ENCODE measurements around the gene LBP. TPM values are rescaled to one million over a fixed set of nuclear protein-coding genes. Genes with fewer than 3 reads are reported as not detected.

The LBP gene
- total and polyA plus RNA-seq, 2 donors (not counting 1 experiment from before 2014, with no cell fraction given), result not detected

GRCh38 chr20:38386851-38387250 lies 40.6 kb downstream of the LBP start:
- no peak overlapping the region for H3K27ac ChIP-seq (ENCODE audit: low read length in 2 of 2)
- DNase-seq (no peak), ATAC-seq (ENCODE audit: low read depth) (no peak)
- H3K9ac ChIP-seq (ENCODE audit: low read length), result no peak overlapping the region
- ChIA-PET CTCF (no interaction called here), POLR2A (no interaction called here)
- no peak overlapping the region for H2AFZ ChIP-seq (ENCODE audit: insufficient read depth, low read depth, low read length, poor library complexity, severe bottlenecking)
- no peaks in the 10 kb centered on the region for H4K20me1 ChIP-seq (ENCODE audit: control insufficient read depth, insufficient read depth, low read length, poor library complexity, severe bottlenecking)
- no peaks in the 10 kb centered on the region for H3K9me3 Mint-ChIP-seq (ENCODE audit: insufficient read depth)
- H3K9me3 ChIP-seq (ENCODE audit: control extremely low read depth in 1 of 3, control insufficient read depth in 2 of 3, insufficient read depth in 1 of 3, low read length in 2 of 3), result peaks cover 1 to 7% (median 6%) of the 10 kb centered on the region in 3 donors
- H3K27me3 Mint-ChIP-seq, result peaks cover 16% of the 10 kb centered on the region
- no peak overlapping the region for H3K4me3 Mint-ChIP-seq
- intact Hi-C loops (cut with micrococcal nuclease), result no loop called here
- H3K4me1 Mint-ChIP-seq, result no peaks in the 10 kb centered on the region
- H3K4me3 ChIP-seq (ENCODE audit: control extremely low read depth in 1 of 5, extremely low read depth in 1 of 5, insufficient read depth in 1 of 5, low read depth in 2 of 5, low read length in 4 of 5), result no peak overlapping the region
- H3K79me2 ChIP-seq (ENCODE audit: control insufficient read depth, insufficient read depth, low read length), result no peaks in the 10 kb centered on the region
- H3K27ac Mint-ChIP-seq, result no peak overlapping the region
- H3K4me2 ChIP-seq (replicated peaks; ENCODE audit: low read depth, low read length, poor library complexity, severe bottlenecking), result no peak overlapping the region
- H3K4me1 ChIP-seq (ENCODE audit: control insufficient read depth in 2 of 2, insufficient read depth in 2 of 2, low read length in 2 of 2), result no peaks in the 10 kb centered on the region
- no peaks in the 10 kb centered on the region for H3K36me3 ChIP-seq (replicated peaks in 1 of 2; ENCODE audit: control extremely low read depth in 1 of 2, control insufficient read depth in 1 of 2, extremely low read depth in 1 of 2, insufficient read depth in 2 of 2, low read length in 1 of 2)
- TF ChIP-seq CTCF (IDR thresholded peaks at IDR 0.05) (no peak), EZH2 (IDR thresholded peaks at IDR 0.05; ENCODE audit: borderline replicate concordance, insufficient read depth, low read depth, low read length, poor library complexity, severe bottlenecking) (no peak)
- H3K27me3 ChIP-seq (replicated peaks in 1 of 4; ENCODE audit: control extremely low read depth in 1 of 4, control insufficient read depth in 3 of 4, insufficient read depth in 4 of 4, low read length in 3 of 4), result peaks cover 0 to 12% (median 2%) of the 10 kb centered on the region in 4 experiments
- 71% methylated on average over 2 of the region's 2 CpGs for whole genome bisulfite sequencing (ENCODE audit: insufficient coverage)

- DNase-seq (no peak), ATAC-seq (ENCODE audit: low read depth) (no peak)
- Histone ChIP-seq H3K36me3 (replicated peaks in 1 of 2; ENCODE audit: control extremely low read depth in 1 of 2, control insufficient read depth in 1 of 2, extremely low read depth in 1 of 2, insufficient read depth in 2 of 2, low read length in 1 of 2) (no peaks in the 10 kb centered on the region), H3K27ac (ENCODE audit: low read length in 2 of 2) (no peak overlapping the region), H3K9ac (ENCODE audit: low read length) (no peak overlapping the region), H3K4me3 (ENCODE audit: control extremely low read depth in 1 of 5, extremely low read depth in 1 of 5, insufficient read depth in 1 of 5, low read depth in 2 of 5, low read length in 4 of 5) (no peak overlapping the region), H2AFZ (ENCODE audit: insufficient read depth, low read depth, low read length, poor library complexity, severe bottlenecking) (no peak overlapping the region), H3K79me2 (ENCODE audit: control insufficient read depth, insufficient read depth, low read length) (no peaks in the 10 kb centered on the region), H3K4me2 (replicated peaks; ENCODE audit: low read depth, low read length, poor library complexity, severe bottlenecking) (no peak overlapping the region), H3K9me3 (ENCODE audit: control extremely low read depth in 1 of 3, control insufficient read depth in 2 of 3, insufficient read depth in 1 of 3, low read length in 2 of 3) (peaks cover 1 to 7% (median 6%) of the 10 kb centered on the region in 3 donors), H3K4me1 (ENCODE audit: control insufficient read depth in 2 of 2, insufficient read depth in 2 of 2, low read length in 2 of 2) (no peaks in the 10 kb centered on the region), H4K20me1 (ENCODE audit: control insufficient read depth, insufficient read depth, low read length, poor library complexity, severe bottlenecking) (no peaks in the 10 kb centered on the region), H3K27me3 (replicated peaks in 1 of 4; ENCODE audit: control extremely low read depth in 1 of 4, control insufficient read depth in 3 of 4, insufficient read depth in 4 of 4, low read length in 3 of 4) (peaks cover 0 to 11% (median 2%) of the 10 kb centered on the region in 4 experiments)
- TF ChIP-seq CTCF (IDR thresholded peaks at IDR 0.05) (no peak), EZH2 (IDR thresholded peaks at IDR 0.05; ENCODE audit: borderline replicate concordance, insufficient read depth, low read depth, low read length, poor library complexity, severe bottlenecking) (no peak)
- POLR2A ChIA-PET, result no interaction called here
- Mint-ChIP-seq H3K27me3 (peaks cover 16% of the 10 kb centered on the region), H3K4me1 (no peaks in the 10 kb centered on the region), H3K4me3 (no peak overlapping the region), H3K27ac (no peak overlapping the region), H3K9me3 (ENCODE audit: insufficient read depth) (no peaks in the 10 kb centered on the region)
- WGBS (ENCODE audit: insufficient coverage), result 60% methylated on average over 2 of the region's 4 CpGs
- intact Hi-C loops (cut with micrococcal nuclease), result no loop called here
- CTCF ChIA-PET, result no interaction called here
Measured at GRCh38 chr20:38387953-38388352, 41.7 kb downstream of the LBP start.

Data from B cell (primary cell).